ENCODE data around the gene SYNPO. TPM values are rescaled to one million over a fixed set of nuclear protein-coding genes. Genes with fewer than 3 reads are reported as not detected.

The SYNPO gene
- polyA plus RNA-seq, 1 of the 3 experiments (the other 2 are of a cell fraction) = 5.1 TPM

DNA sequence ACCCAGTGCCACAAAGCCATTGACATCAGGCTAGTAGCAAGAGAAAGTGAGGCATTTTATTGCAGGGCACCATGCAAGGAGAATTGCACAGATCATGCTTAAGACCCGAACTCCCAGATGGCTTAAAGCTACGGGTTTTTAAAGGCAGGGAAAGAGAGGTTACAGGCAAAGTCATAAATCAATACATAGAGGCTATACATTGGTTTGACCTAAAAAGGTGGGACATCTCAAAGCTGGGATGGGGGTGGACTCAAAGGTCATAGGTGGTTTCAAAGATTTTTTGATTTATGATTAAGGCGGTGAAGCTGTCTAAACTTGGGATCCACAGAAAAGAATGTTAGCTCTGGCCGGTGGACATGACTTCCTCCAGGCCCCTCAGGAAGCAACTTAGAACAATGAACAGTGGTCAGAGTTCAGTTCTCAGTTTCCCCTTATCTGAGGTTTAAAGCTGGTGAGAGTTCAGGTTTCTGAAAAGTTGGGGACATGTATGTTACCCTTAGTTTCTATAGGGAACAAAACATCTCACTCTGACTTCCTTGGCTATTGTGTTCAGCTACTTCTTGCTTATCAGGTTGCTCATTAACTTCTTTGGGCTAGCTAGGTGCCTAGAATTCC, 66.4 kb downstream of the SYNPO start:
- Histone ChIP-seq H3K36me3 (replicated peaks in 1 of 2; ENCODE audit: control insufficient read depth in 1 of 2, insufficient read depth in 2 of 2, low read length in 1 of 2) (peaks cover 35 to 43% of the 10 kb centered on the region in 2 experiments), H3K27ac (ENCODE audit: low read depth in 2 of 2, low read length in 1 of 2) (no peak overlapping the region), H3K4me2 (no peak overlapping the region), H3K9me3 (no peaks in the 10 kb centered on the region), H3K27me3 (ENCODE audit: insufficient read depth) (no peaks in the 10 kb centered on the region), H3F3A (replicated peaks; ENCODE audit: insufficient read depth) (peaks cover 32% of the 10 kb centered on the region), H3K9me2 (no peaks in the 10 kb centered on the region), H2AFZ (ENCODE audit: low read depth) (no peak overlapping the region), H3K79me2 (ENCODE audit: insufficient read depth) (no peaks in the 10 kb centered on the region), H3K4me3 (ENCODE audit: low read depth in 2 of 2, low read length in 1 of 2) (no peak overlapping the region), H4K20me1 (ENCODE audit: insufficient read depth) (no peaks in the 10 kb centered on the region), H3K4me1 (ENCODE audit: control insufficient read depth in 1 of 2, insufficient read depth in 2 of 2, low read depth in 1 of 2, low read length in 1 of 2) (no peaks in the 10 kb centered on the region), H3K9ac (no peak overlapping the region)
- TF ChIP-seq RFX5 (IDR thresholded peaks at IDR 0.05; ENCODE audit: low read length) = no peak
- TF ChIP-seq FOXM1 (IDR thresholded peaks at IDR 0.05; ENCODE audit: low read depth) = no peak
- TF ChIP-seq SMC3 (IDR thresholded peaks at IDR 0.05; ENCODE audit: low read depth, low read length) = no peak
- TF ChIP-seq RCOR1 (IDR thresholded peaks at IDR 0.05; ENCODE audit: low read length) = no peak
- TF ChIP-seq GABPA (IDR thresholded peaks at IDR 0.05; ENCODE audit: low read depth) = no peak
- TF ChIP-seq CHD2 (IDR thresholded peaks at IDR 0.05; ENCODE audit: low read length, partially characterized antibody) = no peak
- TF ChIP-seq, protein P1, sequence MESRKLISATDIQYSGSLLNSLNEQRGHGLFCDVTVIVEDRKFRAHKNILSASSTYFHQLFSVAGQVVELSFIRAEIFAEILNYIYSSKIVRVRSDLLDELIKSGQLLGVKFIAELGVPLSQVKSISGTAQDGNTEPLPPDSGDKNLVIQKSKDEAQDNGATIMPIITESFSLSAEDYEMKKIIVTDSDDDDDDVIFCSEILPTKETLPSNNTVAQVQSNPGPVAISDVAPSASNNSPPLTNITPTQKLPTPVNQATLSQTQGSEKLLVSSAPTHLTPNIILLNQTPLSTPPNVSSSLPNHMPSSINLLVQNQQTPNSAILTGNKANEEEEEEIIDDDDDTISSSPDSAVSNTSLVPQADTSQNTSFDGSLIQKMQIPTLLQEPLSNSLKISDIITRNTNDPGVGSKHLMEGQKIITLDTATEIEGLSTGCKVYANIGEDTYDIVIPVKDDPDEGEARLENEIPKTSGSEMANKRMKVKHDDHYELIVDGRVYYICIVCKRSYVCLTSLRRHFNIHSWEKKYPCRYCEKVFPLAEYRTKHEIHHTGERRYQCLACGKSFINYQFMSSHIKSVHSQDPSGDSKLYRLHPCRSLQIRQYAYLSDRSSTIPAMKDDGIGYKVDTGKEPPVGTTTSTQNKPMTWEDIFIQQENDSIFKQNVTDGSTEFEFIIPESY (IDR thresholded peaks at IDR 0.05; ENCODE audit: borderline replicate concordance, low read depth) = no peak
- TF ChIP-seq TAF1 (IDR thresholded peaks at IDR 0.05; ENCODE audit: borderline replicate concordance, low read depth, low read length) = no peak
- no peak for TF ChIP-seq TEAD4 (IDR thresholded peaks at IDR 0.05; ENCODE audit: borderline replicate concordance, insufficient read depth)
- no peak for TF ChIP-seq GATA2 (CRISPR knock-in tag; IDR thresholded peaks at IDR 0.05)
- TF ChIP-seq, protein P2, sequence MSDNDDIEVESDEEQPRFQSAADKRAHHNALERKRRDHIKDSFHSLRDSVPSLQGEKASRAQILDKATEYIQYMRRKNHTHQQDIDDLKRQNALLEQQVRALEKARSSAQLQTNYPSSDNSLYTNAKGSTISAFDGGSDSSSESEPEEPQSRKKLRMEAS (IDR thresholded peaks at IDR 0.05; ENCODE audit: low read depth) = no peak
- no peak for TF ChIP-seq EZH2phosphoT487 (IDR thresholded peaks at IDR 0.05; ENCODE audit: borderline replicate concordance, low read depth)
- TF ChIP-seq FOXJ3 (CRISPR knock-in tag; IDR thresholded peaks at IDR 0.05) = no peak
- TF ChIP-seq EP300 (IDR thresholded peaks at IDR 0.05; ENCODE audit: borderline replicate concordance in 1 of 2, low read depth in 1 of 2, low read length in 1 of 2) = no peak
- no peak for TF ChIP-seq NFIC (IDR thresholded peaks at IDR 0.05; ENCODE audit: borderline replicate concordance)
- TF ChIP-seq, protein P3, sequence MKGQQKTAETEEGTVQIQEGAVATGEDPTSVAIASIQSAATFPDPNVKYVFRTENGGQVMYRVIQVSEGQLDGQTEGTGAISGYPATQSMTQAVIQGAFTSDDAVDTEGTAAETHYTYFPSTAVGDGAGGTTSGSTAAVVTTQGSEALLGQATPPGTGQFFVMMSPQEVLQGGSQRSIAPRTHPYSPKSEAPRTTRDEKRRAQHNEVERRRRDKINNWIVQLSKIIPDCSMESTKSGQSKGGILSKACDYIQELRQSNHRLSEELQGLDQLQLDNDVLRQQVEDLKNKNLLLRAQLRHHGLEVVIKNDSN (IDR thresholded peaks at IDR 0.05; ENCODE audit: borderline replicate concordance, low read depth) = no peak
- no peak for TF ChIP-seq ELF1 (IDR thresholded peaks at IDR 0.05)
- no peak for TF ChIP-seq SIN3A (IDR thresholded peaks at IDR 0.05; ENCODE audit: borderline replicate concordance, low read depth, low read length)
- no peak for DNase-seq
- WGBS (ENCODE audit: low lambda C conversion rate) = 96% methylated on average over 4 of the region's 4 CpGs
- CTCF ChIA-PET = interaction anchor here (1.1 to 4.0 kb wide), 2 partner anchors 146 to 162 kb away, joined by 3 to 19 read pairs; no protein-coding TSS in a partner anchor
- POLR2A ChIA-PET = no interaction called here

Other genes starting within 250 kb of the SYNPO start
- 0.15 and 0.26 TPM in 2 replicates for gene CD74, start 227.8 kb upstream of the SYNPO start, polyA plus RNA-seq (2012; rRNA removed)
- gene RPS14, start 190.9 kb upstream of the SYNPO start, polyA plus RNA-seq (2012; rRNA removed) = 10,227 and 11,441 TPM in 2 replicates
- gene NDST1, start 132.5 kb upstream of the SYNPO start, polyA plus RNA-seq (2012; rRNA removed) = 29.2 and 33.8 TPM in 2 replicates
- gene MYOZ3, start 20.6 kb downstream of the SYNPO start, polyA plus RNA-seq (2012; rRNA removed) = 0.26 and 0.41 TPM in 2 replicates
- 30.7 and 41.0 TPM in 2 replicates for gene RBM22, start 60.4 kb downstream of the SYNPO start, polyA plus RNA-seq (2012; rRNA removed)
- 22.8 and 30.5 TPM in 2 replicates for gene DCTN4, start 118.4 kb downstream of the SYNPO start, polyA plus RNA-seq (2012; rRNA removed)
- gene SMIM3, start 138.1 kb downstream of the SYNPO start, polyA plus RNA-seq (2012; rRNA removed) = 39.9 and 44.8 TPM in 2 replicates
- 0.13 and 0.19 TPM in 2 replicates for gene IRGM, start 205.9 kb downstream of the SYNPO start, polyA plus RNA-seq (2012; rRNA removed)

All from SK-N-SH (cell line).